ENCODE results near the gene ASTN2. TPM values are rescaled to one million over a fixed set of nuclear protein-coding genes. Genes with fewer than 3 reads are reported as not detected.

ASTN2 gene
- total and polyA plus RNA-seq, 10 donors = 0.87 to 6.1 (median 3.7) TPM

GRCh38 chr9:116806075-116806474, 608.8 kb downstream of the ASTN2 start:
- H3K4me3 ChIP-seq = no peak overlapping the region
- TF ChIP-seq CTCF (IDR thresholded peaks at IDR 0.05 in 8 of 11, conservative IDR thresholded peaks at IDR 0.05 in 3 of 11) = no peak
- no peak for TF ChIP-seq POLR2AphosphoS5 (IDR thresholded peaks at IDR 0.05)
- no peak for TF ChIP-seq POLR2A (IDR thresholded peaks at IDR 0.05)
- intact Hi-C loops (cut with DNase I; ENCODE audit: low total_unique reads) = no loop called here
- H3K4me1 ChIP-seq = no peaks in the 10 kb centered on the region
- H3K36me3 ChIP-seq = no peaks in the 10 kb centered on the region
- no peak for DNase-seq
- 6 to 25% (median 16%) methylated on average over 1 of the region's 1 CpG for WGBS, 5 donors
- peaks cover 0 to 2% (median 0%) of the 10 kb centered on the region in 7 donors for H3K27me3 ChIP-seq (replicated peaks in 1 of 7)
- no peaks in the 10 kb centered on the region for H3K9me3 ChIP-seq
- H3K27ac ChIP-seq = no peak overlapping the region

GRCh38 chr9:116800885-116801284, 614.0 kb downstream of the ASTN2 start:
- TF ChIP-seq POLR2AphosphoS5 (IDR thresholded peaks at IDR 0.05) (no peak), POLR2A (IDR thresholded peaks at IDR 0.05) (no peak), CTCF (IDR thresholded peaks at IDR 0.05 in 8 of 11, conservative IDR thresholded peaks at IDR 0.05 in 3 of 11) (no peak)
- DNase-seq = no peak
- Histone ChIP-seq H3K9me3 (no peaks in the 10 kb centered on the region), H3K27me3 (replicated peaks in 1 of 7) (no peaks in the 10 kb centered on the region), H3K4me3 (no peak overlapping the region), H3K27ac (no peak overlapping the region), H3K4me1 (no peaks in the 10 kb centered on the region), H3K36me3 (no peaks in the 10 kb centered on the region)
- 0 to 14% (median 4%) methylated on average over 1 of the region's 1 CpG for WGBS, 5 donors
- intact Hi-C loops (cut with DNase I; ENCODE audit: low total_unique reads) = no loop called here

GRCh38 chr9:116800074-116800473, 614.8 kb downstream of the ASTN2 start:
- Histone ChIP-seq H3K27ac (no peak overlapping the region), H3K36me3 (no peaks in the 10 kb centered on the region), H3K9me3 (no peaks in the 10 kb centered on the region), H3K4me1 (no peaks in the 10 kb centered on the region), H3K4me3 (no peak overlapping the region), H3K27me3 (replicated peaks in 1 of 7) (no peaks in the 10 kb centered on the region)
- 75 to 84% (median 82%) methylated on average over 4 of the region's 4 CpGs for WGBS, 5 donors
- intact Hi-C loops (cut with DNase I; ENCODE audit: low total_unique reads) = no loop called here
- DNase-seq = no peak
- no peak for TF ChIP-seq POLR2A (IDR thresholded peaks at IDR 0.05)
- TF ChIP-seq POLR2AphosphoS5 (IDR thresholded peaks at IDR 0.05) = no peak
- TF ChIP-seq CTCF (IDR thresholded peaks at IDR 0.05 in 8 of 11, conservative IDR thresholded peaks at IDR 0.05 in 3 of 11) = no peak

GRCh38 chr9:116798521-116798920, 616.3 kb downstream of the ASTN2 start:
- Histone ChIP-seq H3K36me3 (no peaks in the 10 kb centered on the region), H3K9me3 (no peaks in the 10 kb centered on the region), H3K27ac (no peak overlapping the region), H3K27me3 (replicated peaks in 1 of 7) (no peaks in the 10 kb centered on the region), H3K4me1 (no peaks in the 10 kb centered on the region), H3K4me3 (no peak overlapping the region)
- intact Hi-C loops (cut with DNase I; ENCODE audit: low total_unique reads) = no loop called here
- TF ChIP-seq POLR2AphosphoS5 (IDR thresholded peaks at IDR 0.05) = no peak
- no peak for TF ChIP-seq CTCF (IDR thresholded peaks at IDR 0.05 in 8 of 11, conservative IDR thresholded peaks at IDR 0.05 in 3 of 11)
- DNase-seq = no peak
- WGBS, 5 donors = 65 to 93% (median 72%) methylated on average over 2 of the region's 2 CpGs

Measured in spleen (tissue), 11 donors.